GM21381 (cell line): ENCODE data around the gene PIK3R4.

Experiments used
- ATAC-seq: cut with Tn5 transposase; IDR thresholded peaks from one replicate; pipeline ENCODE4 v1.9.1; 2021; ENCODE audit warnings: mild to moderate bottlenecking, moderate library complexity; ENCODE audit not compliant: unreplicated experiment

PIK3R4 gene

GRCh38 chr3:130644628-130645253, 101.9 kb downstream of the PIK3R4 start:
- no peak for ATAC-seq

- no peak for ATAC-seq
These were observed 106.6 kb downstream of the PIK3R4 start for GRCh38 chr3:130640027-130640426.

- ATAC-seq, result no peak
These were observed 110.0 kb downstream of the PIK3R4 start for GRCh38 chr3:130636480-130637234.

- no peak for ATAC-seq
These were observed 110.7 kb downstream of the PIK3R4 start for GRCh38 chr3:130635978-130636377.

GRCh38 chr3:130635285-130635684, 111.3 kb downstream of the PIK3R4 start:
- ATAC-seq, result no peak
